GM12878 (cell line): ENCODE results near the gene BBC3. TPM values are rescaled to one million over a fixed set of nuclear protein-coding genes. Genes with fewer than 3 reads are reported as not detected.

Experiments
- ATAC-seq: fragments of 200-7000 bp; cut with Tn5 transposase; 3 replicates; pipeline ENCODE4 v1.9.1; 2020; ENCODE audit warnings: mild to moderate bottlenecking, moderate library complexity
- BruUV-seq: library from RNA; stranded (reverse); fragments of 400-500 nt; replicated peaks from 2 replicates; lab custom pipeline; 2021; lab: Mats Ljungman, UMichigan
- CTCF ChIA-PET: fragments of 300-600 bp; sonication (Branson Sonifier 250); formaldehyde crosslinking; extraction: SDS; loops from one replicate; lab custom pipeline; 2021; ENCODE audit warnings: inconsistent platforms; lab: Yijun Ruan, JAX
- POLR2A ChIA-PET: fragments of 350-600 bp; formaldehyde crosslinking; extraction: SDS; loops from one replicate; lab custom pipeline; 2021; ENCODE audit warnings: inconsistent platforms; lab: Charles Lee
- RAD21 ChIA-PET: fragments of 300-600 bp; sonication (Branson Sonifier 250); formaldehyde crosslinking; loops from one replicate; lab custom pipeline; 2023; ENCODE audit warnings: antibody characterized with exemption; ENCODE audit not compliant: unreplicated experiment; lab: Charles Lee
- SMC1A ChIA-PET: fragments of 300-600 bp; sonication (Branson Sonifier 250); formaldehyde crosslinking; loops from one replicate; lab custom pipeline; 2023; ENCODE audit not compliant: unreplicated experiment, uncharacterized antibody; lab: Charles Lee
- DNase-seq: peaks from one replicate; pipeline ENCODE4 v3.0.0-alpha.2; 2011; ENCODE audit warnings: low read depth, low spot score
- FAIRE-seq: peaks from 3 replicates; lab custom pipeline; 2011; peaks lifted over from hg19 to GRCh38; lab: Jason Lieb, UNC
- H2AFZ ChIP-seq: 2 replicates; pipeline ENCODE4 v1.6.0; 2011; ENCODE audit warnings: low read depth, low read length, control low read depth; ENCODE audit not compliant: control insufficient read depth
- H3K27ac ChIP-seq: 2 replicates; pipeline ENCODE4 v1.5.1; 2011; ENCODE audit warnings: control low read depth; ENCODE audit not compliant: control insufficient read depth, insufficient read depth
- H3K27me3 ChIP-seq, 2 experiments: replicated peaks in 1 of 2; 2 replicates each; pipeline versions ENCODE4 v1.6.0 to v1.6.1; 2011; ENCODE audit warnings: low read length in 1 of 2; ENCODE audit not compliant: control insufficient read depth in 2 of 2, insufficient read depth in 2 of 2
- H3K36me3 ChIP-seq, 2 experiments: 2 replicates each; pipeline ENCODE4 v1.5.1; 2011; ENCODE audit warnings: low read length in 1 of 2; ENCODE audit not compliant: control insufficient read depth in 2 of 2, insufficient read depth in 2 of 2
- H3K4me1 ChIP-seq: 2 replicates; pipeline ENCODE4 v1.6.1; 2011; ENCODE audit warnings: mild to moderate bottlenecking, low read length, moderate library complexity, mixed read lengths; ENCODE audit not compliant: control insufficient read depth, insufficient read depth
- H3K4me2 ChIP-seq: 2 replicates; pipeline ENCODE4 v1.6.0; 2011; ENCODE audit warnings: control low read depth; ENCODE audit not compliant: control insufficient read depth, insufficient read depth
- H3K4me3 ChIP-seq: fragments of 200-600 bp; sonication (generic); 2 replicates; pipeline ENCODE4 v1.5.1; 2016
- H3K79me2 ChIP-seq: 2 replicates; pipeline ENCODE4 v1.6.0; 2011; ENCODE audit warnings: low read length; ENCODE audit not compliant: control insufficient read depth, insufficient read depth
- H3K9ac ChIP-seq: 2 replicates; pipeline ENCODE4 v1.8.0; 2011; ENCODE audit warnings: low read length, control low read depth, mixed read lengths; ENCODE audit not compliant: control insufficient read depth, insufficient read depth
- H3K9me3 ChIP-seq: replicated peaks from 3 replicates; pipeline ENCODE4 v1.5.1; 2011; ENCODE audit warnings: mild to moderate bottlenecking, low read length; ENCODE audit not compliant: control insufficient read depth, insufficient read depth
- H4K20me1 ChIP-seq: 2 replicates; pipeline ENCODE4 v1.6.0; 2011; ENCODE audit not compliant: control insufficient read depth, insufficient read depth
- NRF1 ChIP-seq: conservative IDR thresholded peaks from 2 replicates; pipeline ENCODE4 v1.6.1; 2011; ENCODE audit warnings: mild to moderate bottlenecking, low read depth, low read length, improper control_type of control experiment
- WGBS: methylation state at CpG from one replicate; pipeline ENCODE4 v1.1.6; 2016; ENCODE audit warnings: low lambda C conversion rate; ENCODE audit not compliant: insufficient replicate concordance, insufficient coverage; ENCODE audit errors: missing lambda C conversion rate; 5-methylcytosine and 5-hydroxymethylcytosine counted together
- in situ Hi-C: fragments of 300-500 bp; cut with MboI; formaldehyde crosslinking; loops from 9 replicates; pipeline ENCODE4 v1.14.3; 2018; ENCODE audit warnings: mixed read lengths
- intact Hi-C: fragments of 100-400 bp; cut with micrococcal nuclease; formaldehyde crosslinking; loops from one replicate; pipeline ENCODE4 v1.14.2; 2022; ENCODE audit not compliant: unreplicated experiment
- polyA plus RNA-seq, 11 experiments: library from polyadenylated mRNA; depleted of rRNA in 4 of 11; unstranded in 6 of 11; stranded (reverse) in 5 of 11; fragments of >200 nt; fragmentation: Nextera tagmentation in 4 of 11; fragmentation: Illumina TruSeq in 1 of 11; extraction: Ambion mirVana in 4 of 11; extraction: Trizol in 1 of 11; gene quantifications; 1 replicate in 1 of 11; 2 replicates in 10 of 11; pipeline versions ENCODE4 v1.2.1 to v1.2.3, GENCODE V29; 2011 to 2016; ENCODE audit warnings: inconsistent platforms in 2 of 11, missing spikeins in 2 of 11, low read depth in 1 of 11
- total RNA-seq, 4 experiments: library from RNA; depleted of rRNA in 3 of 4; stranded (reverse); fragments of >200 nt in 3 of 4; fragmentation: Illumina TruSeq in 1 of 4; extraction: Trizol in 1 of 4; gene quantifications; 2 replicates each; pipeline versions ENCODE4 v1.2.1 to v1.2.3, GENCODE V29; 2013 to 2021
- TF ChIP-seq, protein P1 (sequence below): fragments of 450-650 bp; IDR thresholded peaks from 2 replicates; pipeline ENCODE4 v1.6.1; 2016; ENCODE audit warnings: mild to moderate bottlenecking

Gene BBC3
- total and polyA plus RNA-seq, 10 of the 15 experiments (the other 5 are each of a cell fraction or from before 2014, with no cell fraction given) = 0.10 to 17.9 (median 7.5) TPM

DNA sequence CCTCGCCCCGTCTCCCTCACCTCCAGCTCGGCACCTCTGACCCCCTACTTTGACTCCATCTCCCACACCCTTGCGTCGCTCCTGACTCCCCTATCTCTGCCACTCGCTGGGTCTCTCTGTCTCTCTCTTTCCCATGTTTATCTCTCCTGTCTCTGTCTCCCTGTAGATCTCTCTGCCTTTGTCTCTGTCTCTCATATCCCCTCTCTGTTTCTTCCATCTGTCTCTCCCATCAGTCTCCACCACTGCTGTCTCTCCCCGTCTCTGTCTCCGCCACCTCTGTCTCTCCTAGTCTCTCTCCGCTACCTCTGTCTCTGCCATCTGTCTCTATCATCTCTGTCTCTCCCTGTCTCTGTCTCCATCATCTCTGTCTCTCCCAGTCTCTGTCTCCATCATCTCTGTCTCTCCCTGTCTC is 12.4 kb upstream of the BBC3 start:
- DNase-seq (no peak), ATAC-seq (no peak), FAIRE-seq (no peak)
- H3K4me2 ChIP-seq = peak overlapping the region; percentile 98
- H3K9me3 ChIP-seq = no peaks in the 10 kb centered on the region; the same call in 2 of the 3 replicates
- WGBS = 31% methylated on average over 6 of the region's 9 CpGs
- intact Hi-C loops (loop anchor here (10.0 kb wide), 1 partner anchor 209 kb away; no protein-coding TSS in a partner anchor), in situ Hi-C loops (no loop called here)
- no peaks in the 10 kb centered on the region for H3K79me2 ChIP-seq
- ChIA-PET POLR2A (interaction anchor here (0.5 to 4.3 kb wide), 5 partner anchors 12 to 213 kb away, joined by 4 to 26 read pairs (median 13); partner anchors contain the start of gene CCDC9), RAD21 (interaction anchor here (1.1 to 4.8 kb wide), 11 partner anchors 11 to 117 kb away, joined by 4 to 255 read pairs (median 23); partner anchors contain the start of genes CCDC9 and SAE1), SMC1A (interaction anchor here (1.9 to 6.1 kb wide), 3 partner anchors 32 to 112 kb away, joined by 19 to 211 read pairs (median 38); partner anchors contain the start of gene SAE1), CTCF (interaction anchor here (0.7 to 6.6 kb wide), 12 partner anchors 10 to 528 kb away, joined by 4 to 473 read pairs (median 27); partner anchors contain the start of genes SAE1 and ZC3H4)
- BruUV-seq = no TSS peak
- no peaks in the 10 kb centered on the region for H4K20me1 ChIP-seq
- H2AFZ ChIP-seq = peak overlapping the region; percentile 83
- H3K27me3 ChIP-seq = peaks cover 1 to 4% of the 10 kb centered on the region in 2 experiments
- peak overlapping the region; percentile 65 for H3K27ac ChIP-seq
- H3K9ac ChIP-seq = peak overlapping the region; percentile 70; the same call in 1 of the 2 replicates
- peak overlapping the region; percentile 54 for H3K4me3 ChIP-seq
- no peaks in the 10 kb centered on the region for H3K36me3 ChIP-seq
- TF ChIP-seq, protein P1, sequence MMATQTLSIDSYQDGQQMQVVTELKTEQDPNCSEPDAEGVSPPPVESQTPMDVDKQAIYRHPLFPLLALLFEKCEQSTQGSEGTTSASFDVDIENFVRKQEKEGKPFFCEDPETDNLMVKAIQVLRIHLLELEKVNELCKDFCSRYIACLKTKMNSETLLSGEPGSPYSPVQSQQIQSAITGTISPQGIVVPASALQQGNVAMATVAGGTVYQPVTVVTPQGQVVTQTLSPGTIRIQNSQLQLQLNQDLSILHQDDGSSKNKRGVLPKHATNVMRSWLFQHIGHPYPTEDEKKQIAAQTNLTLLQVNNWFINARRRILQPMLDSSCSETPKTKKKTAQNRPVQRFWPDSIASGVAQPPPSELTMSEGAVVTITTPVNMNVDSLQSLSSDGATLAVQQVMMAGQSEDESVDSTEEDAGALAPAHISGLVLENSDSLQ = 0 out of 2 replicates have a peak, but pooled peaks have one; percentile 4
- TF ChIP-seq NRF1 = no peak
- H3K4me1 ChIP-seq = peaks cover 29% of the 10 kb centered on the region
